ENCODE measurements around the gene MGAT3.

The MGAT3 gene

GRCh38 chr22:39472570-39473556 lies 16.1 kb downstream of the MGAT3 start:
- no peak for DNase-seq (ENCODE audit: low read depth)

- no peak for DNase-seq (ENCODE audit: low read depth)
These were observed 17.0 kb downstream of the MGAT3 start for GRCh38 chr22:39473851-39474250.

- DNase-seq (ENCODE audit: low read depth): no peak
These were observed 17.7 kb downstream of the MGAT3 start for GRCh38 chr22:39474351-39475111.

GRCh38 chr22:39475337-39475736 lies 18.5 kb downstream of the MGAT3 start:
- DNase-seq (ENCODE audit: low read depth): no peak

- DNase-seq (ENCODE audit: low read depth): no peak
These were observed 19.1 kb downstream of the MGAT3 start for GRCh38 chr22:39475902-39476301.

GRCh38 chr22:39476664-39477063 lies 19.9 kb downstream of the MGAT3 start:
- DNase-seq (ENCODE audit: low read depth): no peak

GRCh38 chr22:39477542-39477941 lies 20.7 kb downstream of the MGAT3 start:
- DNase-seq (ENCODE audit: low read depth): no peak

- DNase-seq (ENCODE audit: low read depth): no peak
These were observed 21.6 kb downstream of the MGAT3 start for GRCh38 chr22:39478441-39478850.

GRCh38 chr22:39479254-39479653 lies 22.4 kb downstream of the MGAT3 start:
- DNase-seq (ENCODE audit: low read depth): no peak

- no peak for DNase-seq (ENCODE audit: low read depth)
These were observed 23.7 kb downstream of the MGAT3 start for GRCh38 chr22:39480557-39480956.

- DNase-seq (ENCODE audit: low read depth): no peak
These were observed 24.2 kb downstream of the MGAT3 start for GRCh38 chr22:39481054-39481453.

GRCh38 chr22:39481595-39481994 lies 24.8 kb downstream of the MGAT3 start:
- no peak for DNase-seq (ENCODE audit: low read depth)

- DNase-seq (ENCODE audit: low read depth): no peak
These were observed 26.0 kb downstream of the MGAT3 start for GRCh38 chr22:39482768-39483167.

- DNase-seq (ENCODE audit: low read depth): no peak
These were observed 30.4 kb downstream of the MGAT3 start for GRCh38 chr22:39486951-39487825.

GRCh38 chr22:39487826-39488520 lies 31.2 kb downstream of the MGAT3 start:
- DNase-seq (ENCODE audit: low read depth): no peak

GRCh38 chr22:39488563-39489083 lies 31.8 kb downstream of the MGAT3 start:
- DNase-seq (ENCODE audit: low read depth): no peak

- DNase-seq (ENCODE audit: low read depth): no peak
These were observed 32.6 kb downstream of the MGAT3 start for GRCh38 chr22:39489094-39490068.

GRCh38 chr22:39490135-39490798 lies 33.5 kb downstream of the MGAT3 start:
- no peak for DNase-seq (ENCODE audit: low read depth)

- DNase-seq (ENCODE audit: low read depth): no peak
These were observed 34.3 kb downstream of the MGAT3 start for GRCh38 chr22:39490966-39491680.

Data from GM04503 (cell line).